ENCODE measurements around the gene PAPOLA. TPM values are rescaled to one million over a fixed set of nuclear protein-coding genes. Genes with fewer than 3 reads are reported as not detected.

The PAPOLA gene
- total RNA-seq, 1 experiment from 2014 or later: 223 TPM

- ChIA-PET CTCF (no interaction called here), RAD21 (ENCODE audit: low non-redundant PET in 1 of 2, low total read pairs in 2 of 2, uncharacterized antibody in 2 of 2, unreplicated experiment in 2 of 2) (no interaction called here), POLR2A (no interaction called here)
- Histone ChIP-seq H3K9me2 (ENCODE audit: insufficient read depth) (no peaks in the 10 kb centered on the region), H3K79me2 (ENCODE audit: insufficient read depth, low read length) (no peaks in the 10 kb centered on the region), H3K9me3 (ENCODE audit: control insufficient read depth in 1 of 2, insufficient read depth in 1 of 2, low read depth in 1 of 2, low read length in 2 of 2) (no peaks in the 10 kb centered on the region), H3K36me3 (ENCODE audit: control insufficient read depth in 1 of 2, insufficient read depth in 2 of 2, low read length in 2 of 2) (no peaks in the 10 kb centered on the region), H4K20me1 (ENCODE audit: insufficient read depth) (no peaks in the 10 kb centered on the region), H3K27ac (ENCODE audit: low read depth, low read length) (no peak overlapping the region), H3K9ac (ENCODE audit: low read length) (no peak overlapping the region), H3K4me2 (ENCODE audit: low read length) (no peak overlapping the region), H3K4me3 (replicated peaks in 1 of 2; ENCODE audit: low read depth in 1 of 2, low read length in 2 of 2) (no peak overlapping the region), H2AFZ (ENCODE audit: low read depth, low read length, poor library complexity, severe bottlenecking) (no peak overlapping the region), H3K4me1 (ENCODE audit: control insufficient read depth in 1 of 2, insufficient read depth in 2 of 2, low read length in 2 of 2) (no peaks in the 10 kb centered on the region; a peak in 1 of 4 replicates), H3K27me3 (ENCODE audit: insufficient read depth, low read length) (peaks cover 16% of the 10 kb centered on the region; the same call in 1 of the 2 replicates)
- ATAC-seq (no peak), DNase-seq (ENCODE audit: low read depth, low spot score) (no peak)
- no TSS peak for BruUV-seq (replicated peaks)
- intact Hi-C loops (cut with micrococcal nuclease): no loop called here
- TF ChIP-seq RAD21 (IDR thresholded peaks at IDR 0.05; ENCODE audit: low read depth) (no peak), EZH2phosphoT487 (IDR thresholded peaks at IDR 0.05; ENCODE audit: borderline replicate concordance) (no peak)
Measured at GRCh38 chr14:96614481-96614881, 112.3 kb downstream of the PAPOLA start.

DNA sequence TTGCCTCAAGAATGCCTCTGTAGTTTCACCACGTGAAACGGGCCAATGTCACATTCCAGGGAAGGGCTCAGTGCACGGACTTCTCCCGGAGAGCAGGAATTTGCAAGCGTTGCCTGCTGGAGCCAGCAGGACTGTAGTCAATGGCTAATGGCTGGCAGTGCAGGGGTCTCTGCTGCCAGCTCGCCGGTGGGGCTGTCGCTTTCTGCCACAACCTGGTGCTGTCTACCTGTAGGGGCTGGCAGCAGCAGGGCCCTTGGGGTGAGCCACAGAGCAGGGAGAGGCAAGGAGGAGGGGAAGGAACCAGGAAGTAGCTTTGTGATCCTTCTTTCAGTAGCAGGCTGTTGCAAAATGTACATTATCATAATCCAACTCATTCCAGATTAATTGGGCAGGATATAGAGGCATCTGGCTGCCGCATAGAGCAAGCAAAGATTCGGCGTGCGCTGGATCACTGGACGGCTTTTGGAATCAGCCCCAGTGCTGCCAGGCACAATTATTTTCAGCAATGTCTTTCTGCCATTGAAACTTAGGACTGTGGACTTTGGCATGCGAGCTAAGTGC lies 114.1 kb downstream of the PAPOLA start:
- no peak for DNase-seq (ENCODE audit: low read depth, low spot score)
- Histone ChIP-seq H3K9me2 (ENCODE audit: insufficient read depth) (no peaks in the 10 kb centered on the region), H3K9ac (ENCODE audit: low read length) (no peak overlapping the region), H3K4me3 (replicated peaks in 1 of 2; ENCODE audit: low read depth in 1 of 2, low read length in 2 of 2) (no peak overlapping the region), H3K9me3 (ENCODE audit: control insufficient read depth in 1 of 2, insufficient read depth in 1 of 2, low read depth in 1 of 2, low read length in 2 of 2) (no peaks in the 10 kb centered on the region), H3K4me2 (ENCODE audit: low read length) (no peak overlapping the region), H4K20me1 (ENCODE audit: insufficient read depth) (no peaks in the 10 kb centered on the region), H3K4me1 (ENCODE audit: control insufficient read depth in 1 of 2, insufficient read depth in 2 of 2, low read length in 2 of 2) (no peaks in the 10 kb centered on the region; a peak in 1 of 4 replicates), H3K27me3 (ENCODE audit: insufficient read depth, low read length) (peaks cover 10% of the 10 kb centered on the region; the same call in 1 of the 2 replicates), H2AFZ (ENCODE audit: low read depth, low read length, poor library complexity, severe bottlenecking) (no peak overlapping the region), H3K27ac (ENCODE audit: low read depth, low read length) (no peak overlapping the region), H3K36me3 (ENCODE audit: control insufficient read depth in 1 of 2, insufficient read depth in 2 of 2, low read length in 2 of 2) (no peaks in the 10 kb centered on the region), H3K79me2 (ENCODE audit: insufficient read depth, low read length) (no peaks in the 10 kb centered on the region)
- CTCF ChIA-PET: no interaction called here
- TF ChIP-seq TCF7L2 (IDR thresholded peaks at IDR 0.05; ENCODE audit: borderline replicate concordance, extremely low read depth, insufficient read depth, insufficient read length) (no peak), ZFX (IDR thresholded peaks at IDR 0.05) (no peak), EGR1 (IDR thresholded peaks at IDR 0.05; ENCODE audit: low read depth) (no peak), SRF (IDR thresholded peaks at IDR 0.05; ENCODE audit: low read depth) (no peak), EZH2 (IDR thresholded peaks at IDR 0.05) (no peak), ELF1 (IDR thresholded peaks at IDR 0.05; ENCODE audit: borderline replicate concordance, low read depth) (no peak), YY1 (IDR thresholded peaks at IDR 0.05; ENCODE audit: extremely low read depth, insufficient replicate concordance, low read depth, low read length) (no peak)
- TF ChIP-seq, protein P1, sequence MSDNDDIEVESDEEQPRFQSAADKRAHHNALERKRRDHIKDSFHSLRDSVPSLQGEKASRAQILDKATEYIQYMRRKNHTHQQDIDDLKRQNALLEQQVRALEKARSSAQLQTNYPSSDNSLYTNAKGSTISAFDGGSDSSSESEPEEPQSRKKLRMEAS (IDR thresholded peaks at IDR 0.05): no peak
- intact Hi-C loops (cut with micrococcal nuclease): no loop called here
- BruUV-seq (replicated peaks): no TSS peak
- RAD21 ChIA-PET (ENCODE audit: low non-redundant PET in 1 of 2, low total read pairs in 2 of 2, uncharacterized antibody in 2 of 2, unreplicated experiment in 2 of 2): no interaction called here
- POLR2A ChIA-PET: no interaction called here
- ATAC-seq: no peak

Other genes starting within 250 kb of the PAPOLA start
- not detected for gene BDKRB1, start 246.2 kb upstream of the PAPOLA start, total RNA-seq (2021; ENCODE audit: unreplicated experiment)
- 6.4 TPM for gene ATG2B, start 139.0 kb upstream of the PAPOLA start, total RNA-seq (2021; ENCODE audit: unreplicated experiment)
- 21.7 TPM for gene GSKIP, start 138.9 kb upstream of the PAPOLA start, total RNA-seq (2021; ENCODE audit: unreplicated experiment)
- gene AK7, start 110.3 kb upstream of the PAPOLA start, total RNA-seq (2021; ENCODE audit: unreplicated experiment): 2.8 TPM

Measured in HCT116 (cell line).